ENCODE data around the gene ERAS.

ERAS gene, protein sequence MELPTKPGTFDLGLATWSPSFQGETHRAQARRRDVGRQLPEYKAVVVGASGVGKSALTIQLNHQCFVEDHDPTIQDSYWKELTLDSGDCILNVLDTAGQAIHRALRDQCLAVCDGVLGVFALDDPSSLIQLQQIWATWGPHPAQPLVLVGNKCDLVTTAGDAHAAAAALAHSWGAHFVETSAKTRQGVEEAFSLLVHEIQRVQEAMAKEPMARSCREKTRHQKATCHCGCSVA

DNA sequence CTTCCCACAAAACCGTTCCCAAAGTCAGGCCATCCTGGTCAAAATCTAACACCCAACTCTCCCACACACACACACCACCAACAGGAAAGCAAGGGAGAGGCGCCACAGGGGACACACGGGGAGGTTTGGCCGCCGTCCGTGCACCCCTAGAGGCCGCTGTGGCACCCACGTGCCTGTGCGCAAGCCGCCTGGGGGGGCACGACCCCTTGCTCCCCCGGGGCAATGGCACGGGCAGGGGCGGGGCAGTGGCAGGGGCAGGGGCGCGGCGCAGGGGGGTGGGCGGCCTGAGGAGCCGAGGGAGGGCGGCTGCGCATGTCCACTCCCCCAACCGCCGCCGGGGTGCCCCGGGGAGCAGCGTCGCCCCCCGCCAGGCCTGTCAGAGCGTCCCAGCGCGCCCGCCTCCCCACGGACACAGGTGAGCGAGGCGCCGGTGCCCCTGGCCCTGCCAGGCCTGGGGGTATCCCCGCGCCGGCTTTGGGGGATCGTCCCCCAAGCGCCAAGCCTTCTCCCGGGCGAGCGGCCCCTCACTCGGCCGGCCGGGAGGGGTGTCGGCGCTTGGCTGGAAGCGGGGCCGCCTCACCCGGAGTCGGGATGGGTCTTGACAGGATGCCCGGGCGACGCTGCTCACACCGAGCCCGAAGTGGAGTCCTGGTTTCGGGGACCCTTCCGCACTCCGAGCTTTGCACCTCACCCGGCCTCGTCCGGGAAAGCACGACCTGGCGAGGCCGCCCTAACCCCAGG, at the start of gene ERAS:
Gene ERAS, plus strand, starts transcription at position 379 of the 741 bp plus-strand sequence. CDS start 2,611 bp downstream, outside the sequence.
- peak; percentile 4 for DNase-seq

DNA sequence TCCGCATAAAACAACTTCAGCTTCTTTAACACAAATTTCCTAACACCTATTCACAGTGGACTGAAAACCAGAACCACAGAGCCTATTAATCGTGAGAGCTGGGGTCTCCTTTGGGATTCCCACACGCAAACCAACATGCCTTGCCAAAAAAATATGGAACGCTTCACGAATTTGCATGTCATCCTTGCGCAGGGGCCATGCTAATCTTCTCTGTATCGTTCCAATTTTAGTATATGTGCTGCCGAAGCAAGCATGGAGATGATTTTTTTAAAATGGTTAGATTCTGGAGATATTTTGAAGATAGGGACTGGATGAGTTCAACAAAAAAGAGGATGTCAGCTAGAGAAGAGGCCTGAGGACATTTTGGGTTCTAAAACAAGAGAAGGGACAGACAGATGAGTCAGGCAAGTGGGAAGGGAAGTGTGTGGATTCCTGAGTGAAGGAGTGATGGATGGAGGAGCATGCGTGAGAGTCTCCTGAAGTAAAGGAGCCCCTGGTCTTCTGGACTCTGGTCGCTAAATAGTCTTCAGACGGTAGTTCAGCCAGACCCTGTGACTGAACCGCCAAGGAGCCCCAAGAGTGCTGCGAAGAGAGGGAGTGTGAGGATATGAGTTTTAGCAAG, 49.4 kb upstream of the ERAS start:
- no peak for DNase-seq

DNA sequence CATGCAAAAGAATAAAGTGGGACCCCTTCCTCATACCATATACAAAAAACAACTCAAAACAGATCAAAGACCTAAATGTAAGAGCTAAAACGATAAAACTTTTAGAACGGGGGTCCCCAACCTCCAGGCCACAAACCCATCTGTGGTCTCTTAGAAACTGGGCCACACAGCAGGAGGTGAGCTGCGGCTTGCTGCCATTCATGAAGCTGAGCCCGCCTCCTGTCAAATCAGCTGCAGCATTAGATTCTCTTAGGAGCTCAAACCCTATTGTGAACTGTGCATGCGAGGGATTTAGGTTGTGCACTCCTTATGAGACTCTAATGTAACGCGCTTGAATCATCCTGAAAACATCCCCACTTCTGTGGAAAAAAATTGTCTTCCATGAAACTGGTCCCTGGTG, 46.9 kb upstream of the ERAS start:
- no peak for DNase-seq

DNA sequence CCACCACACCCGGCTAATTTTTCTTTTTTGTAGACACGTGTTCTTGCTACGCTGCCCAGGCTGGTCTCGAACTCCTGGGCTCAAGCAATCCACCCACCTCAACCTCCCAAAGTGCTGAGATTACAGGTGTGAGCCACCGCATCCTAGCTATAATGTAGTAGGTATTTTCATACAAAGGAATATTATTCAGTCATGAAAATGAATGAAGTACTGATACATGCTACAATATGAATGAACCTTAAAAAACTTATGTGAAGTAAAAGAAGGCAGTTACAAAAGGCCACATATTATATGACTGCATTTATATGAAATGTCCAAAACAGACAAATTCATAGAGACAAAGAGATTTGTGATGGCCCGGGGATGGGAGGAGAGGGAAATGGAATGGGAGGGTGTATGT, 44.6 kb upstream of the ERAS start:
- no peak for DNase-seq

DNA sequence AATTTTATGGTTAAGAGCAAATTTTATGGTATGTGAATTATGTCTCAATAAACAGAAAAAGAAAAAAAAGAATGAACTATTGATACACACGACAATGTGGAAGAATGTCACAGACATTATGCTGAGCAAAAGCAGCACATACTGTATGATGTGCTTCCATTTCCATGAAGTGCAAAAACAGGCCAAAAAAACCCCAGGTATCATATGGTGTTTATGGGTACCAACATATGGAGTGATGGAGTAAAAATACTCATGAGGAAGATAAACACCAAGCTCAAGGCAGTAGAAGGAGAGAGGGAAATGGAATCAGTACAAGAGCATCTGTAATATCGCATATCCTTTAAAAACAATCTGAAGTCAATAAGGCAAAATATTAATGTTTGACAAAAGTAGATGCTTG, 44.1 kb upstream of the ERAS start:
- no peak for DNase-seq

DNA sequence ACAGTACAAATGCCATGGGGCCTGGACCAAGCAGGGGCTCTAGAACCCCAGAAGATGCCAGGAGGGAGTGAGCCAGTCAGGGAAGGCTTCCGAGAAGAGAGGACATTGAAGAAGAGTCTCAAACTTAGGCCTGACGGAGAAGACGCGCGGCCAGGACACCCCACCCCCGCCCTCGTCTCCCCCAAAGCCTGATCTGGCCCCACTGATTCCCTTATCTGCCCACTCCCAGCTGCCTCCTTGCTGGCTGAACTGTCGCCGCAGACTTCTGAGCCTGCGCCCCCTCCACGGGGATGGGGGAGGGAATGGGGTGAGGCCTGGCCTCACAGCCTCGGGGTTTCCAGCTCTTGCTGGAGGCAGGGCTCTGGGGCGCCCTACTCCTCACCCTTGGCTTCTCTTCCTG, 43.5 kb upstream of the ERAS start:
- DNase-seq, result no peak

DNA sequence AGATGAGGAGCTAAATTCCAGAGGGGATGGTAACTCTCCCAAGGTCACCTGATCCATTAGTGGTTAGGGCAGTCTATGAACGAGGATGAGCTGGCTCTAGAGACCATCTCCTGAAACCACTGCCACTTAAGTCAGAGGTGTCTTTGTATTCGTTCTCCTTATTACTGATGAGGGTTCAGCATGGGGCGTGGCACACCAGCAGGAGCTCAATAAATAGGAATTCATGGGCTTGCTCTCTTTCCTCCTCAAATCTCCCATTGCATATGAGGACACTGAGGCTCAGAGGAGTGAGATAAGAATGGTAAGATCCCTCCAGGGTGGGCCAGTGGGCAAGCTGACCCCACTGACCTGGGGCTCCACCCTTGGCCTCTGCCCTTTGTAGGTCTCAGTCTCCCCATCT, 41.6 kb upstream of the ERAS start:
- no peak for DNase-seq

DNA sequence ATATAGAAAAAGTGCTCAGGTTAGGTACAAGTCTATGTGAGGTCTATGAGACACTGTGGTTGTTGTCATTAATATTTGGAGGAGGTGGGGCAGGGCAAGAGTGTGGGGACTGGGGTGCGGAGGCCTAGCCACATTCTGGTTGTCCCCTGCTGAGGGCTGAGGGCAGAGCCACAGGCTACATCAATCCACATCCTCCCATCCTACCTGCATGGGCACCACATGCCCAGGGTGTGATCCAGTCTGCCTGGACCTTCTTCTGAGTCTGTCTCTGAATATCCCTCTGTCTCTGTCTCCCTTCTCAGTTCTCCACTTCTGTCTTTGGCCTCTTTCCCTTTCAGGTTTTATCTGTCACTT, 41.1 kb upstream of the ERAS start:
- no peak for DNase-seq

DNA sequence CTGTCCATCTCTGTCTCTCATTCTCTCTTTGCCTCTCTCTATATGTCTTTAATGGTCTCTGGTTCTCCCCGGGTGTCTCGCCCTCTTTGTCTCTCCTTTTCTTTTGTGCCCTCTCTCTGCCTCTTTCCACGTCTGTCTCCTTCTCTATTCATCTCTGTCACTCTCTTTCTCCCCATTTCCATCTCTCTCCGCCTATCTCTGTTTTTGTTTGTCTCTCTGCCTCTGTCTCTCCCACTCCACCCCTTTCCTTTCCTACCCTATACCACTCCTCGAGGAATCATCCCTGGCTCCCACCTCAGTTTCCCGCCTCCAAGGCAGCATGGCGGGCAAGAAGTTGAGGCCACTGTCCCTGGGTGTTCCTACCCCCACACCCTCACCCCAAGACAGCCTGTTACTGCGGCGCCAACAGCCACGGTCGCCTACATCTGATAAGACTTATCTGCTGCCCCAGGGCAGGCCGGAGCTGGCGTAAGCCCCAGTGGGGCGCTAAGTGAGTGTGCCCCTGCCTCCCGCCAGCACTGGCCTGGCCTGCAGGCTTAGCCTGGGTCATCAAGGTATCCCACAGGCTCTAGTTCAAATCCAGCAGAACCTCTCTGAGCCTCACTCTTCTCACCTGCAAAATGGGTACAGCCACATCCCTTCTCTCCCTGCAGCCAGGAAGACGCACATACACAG, 40.6 kb upstream of the ERAS start:
- no peak for DNase-seq

DNA sequence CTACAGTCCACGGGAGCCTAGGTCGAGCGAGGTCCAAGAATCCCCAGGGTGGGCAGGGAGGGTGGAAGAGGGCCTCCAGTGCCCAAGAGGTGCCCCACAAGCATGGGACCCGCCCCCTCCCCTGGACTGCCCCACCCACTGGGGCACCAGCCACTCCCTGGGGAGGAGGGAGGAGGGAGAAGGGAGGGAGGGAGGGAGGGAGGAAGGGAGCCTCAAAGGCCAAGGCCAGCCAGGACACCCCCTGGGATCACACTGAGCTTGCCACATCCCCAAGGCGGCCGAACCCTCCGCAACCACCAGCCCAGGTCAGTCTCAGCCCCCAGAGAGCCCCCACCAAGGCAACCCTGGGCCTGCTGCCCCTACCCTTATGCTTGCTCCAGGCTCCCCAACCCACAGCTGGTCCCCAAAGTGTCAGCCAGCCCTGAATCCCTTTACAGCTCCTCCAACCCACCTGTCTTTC, 39.9 kb upstream of the ERAS start, which contains the start of gene GATA1:
Gene GATA1, plus strand, starts transcription at position 250 of the 460 bp plus-strand sequence. CDS start 4,520 bp downstream, outside the sequence.
- no peak for DNase-seq

DNA sequence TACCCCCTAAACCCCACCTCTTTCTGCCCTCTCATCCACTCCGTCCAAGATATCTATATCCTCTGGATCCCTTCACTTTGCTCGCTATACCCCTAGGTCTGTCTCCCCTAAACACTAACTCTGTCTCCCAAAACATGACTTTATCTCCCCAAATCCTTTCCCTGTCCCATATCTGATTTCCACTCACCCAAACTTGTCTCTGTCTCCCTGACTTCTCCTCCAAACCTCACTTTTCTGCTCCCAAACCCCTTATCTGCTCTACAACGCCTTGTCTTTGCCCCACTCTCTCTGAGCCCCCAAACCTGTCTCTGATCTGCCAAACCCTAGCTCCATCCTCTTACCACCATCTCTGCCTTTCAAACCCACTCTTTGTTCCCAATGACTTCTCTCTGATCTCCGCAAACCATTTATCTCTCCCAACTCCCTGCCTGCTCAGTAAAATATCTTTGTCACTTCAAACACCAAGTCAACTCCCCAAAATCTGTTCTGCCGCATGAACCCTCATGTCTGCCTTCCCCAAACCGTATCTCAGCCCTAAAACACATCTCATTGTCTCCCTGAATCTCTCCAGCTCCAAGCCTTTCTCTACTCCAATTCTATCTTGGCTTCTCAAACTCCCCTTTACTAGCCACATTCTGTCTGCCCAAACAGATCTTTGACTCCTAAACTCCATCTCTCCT, 39.3 kb upstream of the ERAS start:
- no peak for DNase-seq

DNA sequence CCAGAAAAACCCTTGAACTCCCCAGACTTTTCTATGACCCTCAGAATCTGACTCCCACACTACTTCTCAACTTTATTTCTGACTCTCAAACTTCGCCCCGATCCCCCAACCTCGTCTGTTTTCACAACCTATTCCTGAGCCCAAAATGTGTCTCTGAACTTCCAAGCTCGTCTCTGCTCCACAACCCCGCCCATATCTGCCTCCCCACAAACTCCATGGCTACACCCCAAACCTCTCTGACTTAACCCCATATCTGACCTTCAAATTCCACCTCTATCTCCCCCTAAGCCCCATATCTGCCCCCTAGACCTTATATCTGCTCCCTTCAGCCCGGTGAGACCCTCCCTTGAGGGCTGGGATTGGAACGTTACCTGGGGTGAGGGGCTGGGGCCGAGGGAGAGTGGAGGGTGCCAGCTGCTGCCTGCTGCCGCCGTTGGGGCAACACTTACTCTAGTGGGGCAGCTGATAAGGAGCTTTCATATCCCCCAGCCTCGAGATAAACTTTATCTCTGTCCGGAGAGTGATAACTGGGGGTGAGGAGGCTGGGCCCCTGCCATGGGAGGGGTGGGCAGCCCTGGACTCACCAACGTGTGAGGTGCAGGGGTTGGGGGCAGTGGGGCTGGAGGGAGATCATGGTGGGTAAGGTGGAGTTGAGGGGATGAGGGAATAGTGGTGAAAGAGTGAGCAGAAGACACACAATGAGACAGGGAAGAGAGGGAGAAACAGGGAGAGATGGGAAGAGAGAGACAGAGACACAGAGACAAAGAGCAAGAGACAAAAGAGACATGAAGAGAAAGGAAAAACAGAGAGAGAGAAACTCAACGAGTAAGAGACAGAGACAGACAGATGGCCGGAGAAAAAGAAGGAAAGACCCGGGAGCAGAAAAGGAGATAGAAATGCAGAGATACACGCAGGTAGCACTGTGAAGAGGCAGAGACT, 38.5 kb upstream of the ERAS start:
- DNase-seq, result no peak

DNA sequence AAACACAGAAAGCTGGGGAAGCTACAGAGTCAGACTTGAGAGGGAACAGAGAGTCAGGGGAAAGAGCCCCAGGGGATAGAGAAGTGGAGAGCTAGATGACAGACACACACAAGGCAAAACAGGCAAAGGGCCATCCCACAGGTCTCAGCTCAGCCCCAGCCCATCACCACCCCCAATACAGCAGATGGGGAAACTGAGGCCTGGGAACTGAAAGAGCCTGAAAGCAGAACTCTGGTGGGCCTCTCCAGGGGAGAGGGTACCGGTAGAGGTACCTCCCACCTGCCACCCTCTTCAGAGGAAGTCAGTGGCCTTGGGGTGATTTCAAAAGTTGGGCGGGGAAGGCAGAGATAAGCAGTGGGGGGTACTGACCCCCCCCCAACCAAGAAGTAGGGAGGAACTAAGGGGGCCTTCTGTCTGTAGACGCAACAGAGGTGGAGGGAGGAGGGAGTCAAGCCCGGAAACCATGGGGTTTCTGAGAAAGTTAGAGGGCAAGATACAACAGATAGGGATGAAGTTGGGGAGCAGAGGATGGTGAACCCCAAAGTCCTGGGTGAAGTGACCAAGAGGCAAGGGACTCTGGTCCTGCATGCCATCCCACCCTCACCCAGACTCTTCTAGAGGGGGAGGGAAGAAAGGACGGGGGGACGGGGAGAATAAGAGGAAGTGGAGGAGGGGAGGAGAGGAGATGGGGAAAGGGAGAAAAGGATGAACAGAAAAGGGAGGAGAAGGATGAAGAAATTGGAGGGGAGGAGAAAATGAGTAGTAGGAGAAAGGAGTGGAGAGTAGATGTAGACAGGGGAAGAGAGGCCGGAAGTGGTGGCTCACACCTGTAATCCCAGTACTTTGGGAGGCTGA, 36.7 kb upstream of the ERAS start:
- DNase-seq, result no peak

DNA sequence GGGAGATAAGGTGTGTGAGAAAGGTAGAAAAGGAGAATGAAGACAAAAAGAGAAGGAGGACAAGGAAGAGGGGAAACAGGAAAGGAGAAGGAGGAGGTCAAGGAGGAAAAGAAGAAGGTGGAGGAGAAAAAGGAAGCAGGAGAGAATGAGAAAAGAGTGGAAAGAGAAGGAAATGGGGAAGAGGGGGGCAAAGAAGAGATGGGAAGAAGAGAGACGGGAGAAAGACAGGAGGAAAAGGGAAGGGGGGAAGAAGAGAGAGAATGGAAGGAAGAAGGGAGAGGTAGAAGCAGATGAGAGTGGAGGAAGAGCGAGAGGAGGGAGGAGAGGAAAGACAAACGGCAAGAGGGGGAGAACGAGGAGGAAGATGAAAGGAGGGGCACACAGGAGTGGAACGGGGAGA, 35.8 kb upstream of the ERAS start:
- DNase-seq, result no peak

DNA sequence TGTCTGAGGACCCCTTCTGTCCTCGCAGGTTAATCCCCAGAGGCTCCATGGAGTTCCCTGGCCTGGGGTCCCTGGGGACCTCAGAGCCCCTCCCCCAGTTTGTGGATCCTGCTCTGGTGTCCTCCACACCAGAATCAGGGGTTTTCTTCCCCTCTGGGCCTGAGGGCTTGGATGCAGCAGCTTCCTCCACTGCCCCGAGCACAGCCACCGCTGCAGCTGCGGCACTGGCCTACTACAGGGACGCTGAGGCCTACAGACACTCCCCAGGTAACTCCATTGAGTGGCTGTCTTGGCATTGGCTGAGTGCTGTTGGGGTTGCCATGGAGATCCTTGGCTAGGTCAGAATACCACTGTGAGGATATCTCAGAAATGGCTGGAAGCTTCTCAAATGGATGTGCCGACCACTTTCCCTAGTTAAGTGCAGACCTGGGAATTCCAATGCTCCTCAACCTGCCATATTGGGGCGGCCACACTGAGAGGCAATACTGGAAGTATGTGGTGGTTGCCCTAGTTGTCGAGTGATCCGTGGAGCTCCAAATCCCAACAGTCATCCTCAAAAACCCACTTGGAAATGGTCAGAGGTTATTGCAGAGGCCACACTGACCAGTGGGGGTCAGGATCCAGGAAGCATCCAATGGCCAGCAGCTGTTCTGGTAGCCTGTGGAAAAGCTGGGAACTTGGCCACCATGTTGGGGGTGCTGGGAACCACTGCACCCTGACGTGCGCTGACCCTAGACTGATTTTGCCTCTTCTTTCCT, 35.1 kb upstream of the ERAS start:
- DNase-seq, result no peak

DNA sequence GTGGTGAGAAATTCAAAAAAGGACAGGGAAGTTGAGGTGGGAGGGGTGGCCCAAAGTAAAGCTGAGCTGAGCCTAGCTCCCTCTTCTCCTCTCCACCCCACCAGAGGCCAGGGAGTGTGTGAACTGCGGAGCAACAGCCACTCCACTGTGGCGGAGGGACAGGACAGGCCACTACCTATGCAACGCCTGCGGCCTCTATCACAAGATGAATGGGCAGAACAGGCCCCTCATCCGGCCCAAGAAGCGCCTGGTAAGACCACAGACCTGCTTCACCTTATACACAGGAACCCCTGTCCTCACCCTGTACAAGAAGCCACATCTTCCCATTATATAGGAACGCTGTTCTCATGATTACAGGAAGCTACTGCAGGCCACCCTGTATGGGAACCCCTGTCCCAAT, 34.1 kb upstream of the ERAS start:
- DNase-seq, result no peak

DNA sequence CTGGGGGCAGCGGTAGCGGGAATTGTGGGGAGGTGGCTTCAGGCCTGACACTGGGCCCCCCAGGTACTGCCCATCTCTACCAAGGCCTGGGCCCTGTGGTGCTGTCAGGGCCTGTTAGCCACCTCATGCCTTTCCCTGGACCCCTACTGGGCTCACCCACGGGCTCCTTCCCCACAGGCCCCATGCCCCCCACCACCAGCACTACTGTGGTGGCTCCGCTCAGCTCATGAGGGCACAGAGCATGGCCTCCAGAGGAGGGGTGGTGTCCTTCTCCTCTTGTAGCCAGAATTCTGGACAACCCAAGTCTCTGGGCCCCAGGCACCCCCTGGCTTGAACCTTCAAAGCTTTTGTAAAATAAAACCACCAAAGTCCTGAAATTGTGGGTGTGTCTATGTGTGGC, 32.4 kb upstream of the ERAS start:
- no peak for DNase-seq

DNA sequence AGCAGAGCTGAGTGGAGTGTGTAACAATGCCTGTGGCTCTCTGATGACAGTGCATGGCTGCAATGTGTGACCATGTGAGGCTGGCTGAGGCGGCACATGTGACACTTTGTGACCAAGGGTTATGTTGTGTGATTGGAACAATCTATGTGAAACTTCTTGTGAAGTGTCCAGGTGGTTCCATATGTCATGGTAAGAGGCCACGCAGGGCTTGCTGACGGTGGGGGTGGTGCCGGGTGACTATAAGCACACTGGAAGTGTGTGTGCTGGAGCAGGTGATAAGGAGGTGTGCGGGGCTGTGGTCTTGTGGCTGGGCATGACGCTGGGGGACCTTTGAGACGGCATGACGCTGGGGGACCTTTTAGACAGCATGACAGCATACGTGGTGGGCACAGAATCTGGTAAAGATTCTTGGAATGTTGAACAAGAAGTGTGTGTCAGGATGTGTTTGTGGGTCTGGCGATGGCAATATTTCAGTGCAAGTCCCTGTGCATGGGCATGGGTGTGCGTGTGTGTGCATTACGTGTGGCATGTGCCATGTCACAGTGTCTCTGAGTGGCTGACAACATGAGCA, 31.9 kb upstream of the ERAS start:
- DNase-seq, result no peak

DNA sequence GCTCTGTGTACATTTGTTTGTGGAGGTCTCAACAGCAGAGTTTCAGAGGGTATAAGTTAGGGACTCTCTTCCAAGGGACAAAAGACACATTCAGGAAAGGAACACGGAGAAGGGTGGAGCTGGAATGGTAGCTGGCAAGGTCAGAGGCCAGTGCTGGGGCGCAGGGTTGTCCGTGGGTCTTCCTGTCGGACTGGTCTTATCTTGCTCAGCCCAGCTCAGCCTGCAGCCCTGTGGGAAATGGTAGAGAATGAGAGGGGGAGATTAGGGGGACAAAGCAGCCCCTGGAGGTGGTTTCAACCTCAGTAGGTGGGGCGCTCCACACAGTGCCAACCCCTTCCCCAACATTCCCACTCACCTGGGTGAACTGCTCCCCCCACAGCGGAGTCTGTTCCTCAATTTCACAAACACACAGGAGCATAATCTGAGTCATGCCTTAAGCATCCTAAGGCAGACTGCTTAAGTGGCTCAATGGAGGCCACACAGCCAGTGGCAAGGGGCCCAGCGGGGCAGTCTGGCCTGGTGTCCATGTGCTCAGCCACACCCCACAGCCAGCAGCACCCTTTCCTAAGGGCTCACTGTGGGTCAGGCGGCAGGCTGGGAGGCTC, 31.3 kb upstream of the ERAS start:
- DNase-seq, result no peak

Measured in inflammatory macrophage treated with lipopolysaccharide for 4 hours (primary cell).